Esophagus squamous epithelium (tissue), 4 donors: ENCODE measurements around the gene LRP8.

Experiments used
- CTCF ChIP-seq, 6 experiments: fragments of 450-650 bp in 4 of 6; fragments of 200-600 bp in 2 of 6; sonication (generic) in 2 of 6; IDR thresholded peaks; one replicate each; pipeline ENCODE4 v1.5.1; 2016 to 2019; ENCODE audit warnings: antibody characterized with exemption in 6 of 6, mild to moderate bottlenecking in 4 of 6, moderate library complexity in 4 of 6
- POLR2A ChIP-seq, 4 donors: fragments of 450-650 bp; IDR thresholded peaks; one replicate each; pipeline ENCODE4 v1.6.1; 2017; ENCODE audit warnings: antibody characterized with exemption in 4 of 4, mild to moderate bottlenecking in 4 of 4, moderate library complexity in 3 of 4

GRCh38 chr1:53295295-53295694 is 32.6 kb downstream of the LRP8 start:
- no peak for TF ChIP-seq CTCF (IDR thresholded peaks at IDR 0.05)
- no peak for TF ChIP-seq POLR2A (IDR thresholded peaks at IDR 0.05)
